Esophagus squamous epithelium (tissue), 5 donors: ENCODE measurements around the gene GRIN2C. TPM values are rescaled to one million over a fixed set of nuclear protein-coding genes. Genes with fewer than 3 reads are reported as not detected.

Experiments used
- DNase-seq: peaks from one replicate; lab custom pipeline; 2025; lab: John Stamatoyannopoulos, UW
- H3K27ac ChIP-seq, 4 donors: fragments of 200-600 bp; sonication (generic); one replicate each; pipeline ENCODE4 v1.5.1; 2016 to 2019; ENCODE audit warnings: mild to moderate bottlenecking in 1 of 4
- H3K27me3 ChIP-seq, 4 donors: fragments of 200-600 bp; sonication (generic); 1 replicate in 3 of 4; 2 replicates in 1 of 4; pipeline versions ENCODE4 v1.5.1 to v1.6.0; 2017 to 2021; ENCODE audit warnings: antibody characterized with exemption in 1 of 4
- H3K36me3 ChIP-seq, 3 donors: fragments of 200-600 bp; sonication (generic); one replicate each; pipeline ENCODE4 v1.5.1; 2016 to 2019
- H3K4me1 ChIP-seq, 3 donors: fragments of 200-600 bp; sonication (generic); one replicate each; pipeline ENCODE4 v1.5.1; 2017 to 2019
- H3K4me3 ChIP-seq, 4 donors: fragments of 200-600 bp; sonication (generic); 1 replicate in 3 of 4; 2 replicates in 1 of 4; pipeline ENCODE4 v1.5.1; 2016 to 2019; ENCODE audit warnings: mild to moderate bottlenecking in 2 of 4, moderate library complexity in 1 of 4
- H3K9me3 ChIP-seq, 3 donors: fragments of 200-600 bp; sonication (generic); one replicate each; pipeline ENCODE4 v1.5.1; 2016 to 2019
- POLR2A ChIP-seq, 4 donors: fragments of 450-650 bp; IDR thresholded peaks; one replicate each; pipeline ENCODE4 v1.6.1; 2017; ENCODE audit warnings: antibody characterized with exemption in 4 of 4, mild to moderate bottlenecking in 4 of 4, moderate library complexity in 3 of 4
- WGBS, 2 donors: methylation state at CpG; one replicate each; pipeline ENCODE4 v1.1.5; 2018; 5-methylcytosine and 5-hydroxymethylcytosine counted together
- intact Hi-C: fragments of 100-400 bp; cut with DNase I; formaldehyde crosslinking; loops from one replicate; pipeline ENCODE4 v1.15.0; 2022
- total RNA-seq, 4 donors: library from RNA; depleted of rRNA; stranded (reverse); fragments of >200 nt; gene quantifications; one replicate each; pipeline ENCODE4 v1.1.0, GENCODE V29; 2016
- TF ChIP-seq, protein P1 (sequence below), 6 experiments: fragments of 450-650 bp in 4 of 6; fragments of 200-600 bp in 2 of 6; sonication (generic) in 2 of 6; IDR thresholded peaks; one replicate each; pipeline ENCODE4 v1.5.1; 2016 to 2019; ENCODE audit warnings: antibody characterized with exemption in 6 of 6, mild to moderate bottlenecking in 4 of 6, moderate library complexity in 4 of 6
- donor health status: DM: yes; HTN: yes; CAD: no.

GRIN2C gene
- total RNA-seq, 4 donors from 2014 or later = 0.13 to 4.6 (median 0.19) TPM; not detected in 1

DNA sequence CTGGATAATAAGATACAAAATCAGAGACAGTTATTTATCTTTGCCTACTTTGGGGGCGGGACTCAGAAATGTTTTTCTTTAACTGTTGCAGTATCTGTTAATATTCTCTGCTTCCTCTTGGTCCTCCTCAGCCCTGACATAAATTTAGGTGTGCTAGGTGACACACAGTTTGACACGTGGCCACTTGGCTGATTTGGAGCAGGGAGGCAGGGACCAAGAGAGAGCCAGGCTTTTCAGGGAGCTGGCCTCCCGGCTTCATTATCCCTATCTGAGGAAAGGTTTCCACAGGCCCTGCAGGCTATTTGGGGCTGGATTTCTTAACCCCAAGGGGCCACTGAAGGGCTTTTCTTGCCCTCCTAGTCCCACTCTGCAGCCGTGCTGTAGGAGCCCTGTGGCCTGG, 63.5 kb downstream of the GRIN2C start:
- intact Hi-C loops = loop anchor here (10.0 kb wide), 1 partner anchor 159 kb away; no protein-coding TSS in a partner anchor
- no peak overlapping the region for H3K27ac ChIP-seq
- no peak overlapping the region for H3K4me3 ChIP-seq
- peaks cover 17 to 92% (median 20%) of the 10 kb centered on the region in 3 donors for H3K36me3 ChIP-seq
- no peak for DNase-seq
- no peak for TF ChIP-seq POLR2A (IDR thresholded peaks at IDR 0.05)
- TF ChIP-seq, protein P1, sequence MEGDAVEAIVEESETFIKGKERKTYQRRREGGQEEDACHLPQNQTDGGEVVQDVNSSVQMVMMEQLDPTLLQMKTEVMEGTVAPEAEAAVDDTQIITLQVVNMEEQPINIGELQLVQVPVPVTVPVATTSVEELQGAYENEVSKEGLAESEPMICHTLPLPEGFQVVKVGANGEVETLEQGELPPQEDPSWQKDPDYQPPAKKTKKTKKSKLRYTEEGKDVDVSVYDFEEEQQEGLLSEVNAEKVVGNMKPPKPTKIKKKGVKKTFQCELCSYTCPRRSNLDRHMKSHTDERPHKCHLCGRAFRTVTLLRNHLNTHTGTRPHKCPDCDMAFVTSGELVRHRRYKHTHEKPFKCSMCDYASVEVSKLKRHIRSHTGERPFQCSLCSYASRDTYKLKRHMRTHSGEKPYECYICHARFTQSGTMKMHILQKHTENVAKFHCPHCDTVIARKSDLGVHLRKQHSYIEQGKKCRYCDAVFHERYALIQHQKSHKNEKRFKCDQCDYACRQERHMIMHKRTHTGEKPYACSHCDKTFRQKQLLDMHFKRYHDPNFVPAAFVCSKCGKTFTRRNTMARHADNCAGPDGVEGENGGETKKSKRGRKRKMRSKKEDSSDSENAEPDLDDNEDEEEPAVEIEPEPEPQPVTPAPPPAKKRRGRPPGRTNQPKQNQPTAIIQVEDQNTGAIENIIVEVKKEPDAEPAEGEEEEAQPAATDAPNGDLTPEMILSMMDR (IDR thresholded peaks at IDR 0.05) = no peak
- peaks cover 2 to 5% (median 3%) of the 10 kb centered on the region in 3 donors for H3K4me1 ChIP-seq
- H3K27me3 ChIP-seq = no peaks in the 10 kb centered on the region
- H3K9me3 ChIP-seq = no peaks in the 10 kb centered on the region
- 85 to 95% methylated on average over 2 to 4 of the region's 4 CpGs for WGBS, 2 donors

DNA sequence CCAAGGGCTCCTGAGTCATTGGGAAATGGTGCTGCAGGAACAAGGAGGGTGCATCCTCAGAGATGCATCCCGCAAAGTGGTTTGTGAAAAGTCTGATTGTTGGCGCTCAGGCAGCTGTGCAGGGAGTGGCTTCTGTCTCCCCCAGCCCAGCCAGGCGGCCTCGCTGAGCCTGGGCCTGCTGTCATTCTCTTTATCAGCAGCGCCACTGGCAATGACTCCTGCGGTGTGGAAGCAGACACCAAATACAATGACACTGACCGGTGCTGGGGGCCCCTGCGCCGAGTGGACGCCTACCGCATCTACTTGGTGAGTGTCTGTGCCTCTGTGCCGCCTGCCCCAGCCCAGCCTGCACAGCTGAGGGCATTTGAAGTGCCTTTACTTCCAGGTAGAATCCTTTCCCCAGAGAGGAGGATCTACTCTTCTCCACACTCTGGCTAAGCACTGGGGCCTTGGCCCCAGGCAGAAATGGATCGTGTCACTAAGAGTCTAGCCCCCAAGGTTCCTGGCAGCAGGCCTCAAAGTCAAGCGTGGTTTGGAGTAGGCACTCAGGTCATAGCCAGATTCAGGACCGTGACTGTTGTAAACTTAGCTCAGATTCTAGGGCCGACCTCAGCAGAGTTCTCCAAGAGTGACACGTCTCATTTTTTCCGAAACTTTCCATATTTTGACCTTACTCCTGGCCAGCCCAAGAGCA, 64.2 kb downstream of the GRIN2C start:
- intact Hi-C loops = loop anchor here (10.0 kb wide), 1 partner anchor 159 kb away; no protein-coding TSS in a partner anchor
- DNase-seq = no peak
- no peak overlapping the region for H3K4me3 ChIP-seq
- peaks cover 3 to 13% (median 7%) of the 10 kb centered on the region in 3 donors for H3K4me1 ChIP-seq
- H3K9me3 ChIP-seq = no peaks in the 10 kb centered on the region
- 83 to 84% methylated on average over 6 to 11 of the region's 18 CpGs for WGBS, 2 donors
- no peak overlapping the region for H3K27ac ChIP-seq
- peaks cover 17 to 89% (median 20%) of the 10 kb centered on the region in 3 donors for H3K36me3 ChIP-seq
- TF ChIP-seq, protein P1 (IDR thresholded peaks at IDR 0.05) = no peak
- TF ChIP-seq POLR2A (IDR thresholded peaks at IDR 0.05) = no peak
- H3K27me3 ChIP-seq = no peaks in the 10 kb centered on the region

DNA sequence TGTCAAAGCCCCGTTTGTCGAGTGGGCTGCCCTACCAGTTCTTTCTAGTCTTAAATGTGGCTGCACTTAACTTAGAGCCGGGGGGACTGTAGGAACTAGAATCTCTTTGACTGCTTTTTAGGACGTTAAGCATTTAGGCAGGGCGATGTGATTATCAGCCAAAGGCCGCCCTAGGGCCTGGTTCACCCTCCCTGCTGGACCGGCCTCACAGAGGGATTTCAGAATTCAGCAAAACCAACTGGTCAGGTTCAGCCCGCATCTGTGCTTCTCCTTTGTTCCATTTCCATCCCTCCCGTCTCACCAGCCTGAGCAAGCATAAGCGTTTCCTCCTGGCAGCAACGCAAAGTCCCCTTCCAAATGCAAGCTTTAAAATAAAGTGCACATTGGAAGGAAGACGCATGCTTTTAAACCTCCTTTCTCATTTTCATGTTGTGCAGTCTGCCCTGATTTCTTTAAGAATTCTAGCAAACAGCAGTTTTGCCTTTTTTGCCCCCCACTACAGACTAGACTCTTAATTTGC, 67.0 kb downstream of the GRIN2C start:
- no peak overlapping the region for H3K4me3 ChIP-seq
- H3K27me3 ChIP-seq = no peaks in the 10 kb centered on the region
- H3K36me3 ChIP-seq = peaks cover 14 to 82% (median 15%) of the 10 kb centered on the region in 3 donors
- H3K4me1 ChIP-seq = peaks cover 3 to 19% (median 11%) of the 10 kb centered on the region in 3 donors
- H3K27ac ChIP-seq = no peak overlapping the region
- WGBS, 2 donors = 91 to 94% methylated on average over 11 to 12 of the region's 12 CpGs
- TF ChIP-seq, protein P1 (IDR thresholded peaks at IDR 0.05) = no peak
- no peak for DNase-seq
- intact Hi-C loops = loop anchor here (5.0 to 10.0 kb wide), 2 partner anchors 70 to 162 kb away; no protein-coding TSS in a partner anchor
- H3K9me3 ChIP-seq = no peaks in the 10 kb centered on the region

Other genes with a start within 250 kb of the GRIN2C start
- gene CD300E, start 236.1 kb downstream of the GRIN2C start, total RNA-seq = under 1 TPM; 0.15 to 0.53 (median 0.18) TPM
- 1 to 10 TPM in 2 of 4 donors, under 1 TPM in 2; 0.48 to 1.3 (median 0.89) TPM for gene CD300LF, start 147.0 kb downstream of the GRIN2C start, total RNA-seq
- gene RAB37, start 122.6 kb downstream of the GRIN2C start, total RNA-seq = 1 to 10 TPM in 2 of 4 donors, under 1 TPM in 1, not detected in 1; 0.44 to 3.2 (median 1.6) TPM
- 100 to 1,000 TPM; 214 to 483 (median 313) TPM for gene NHERF1, start 111.3 kb downstream of the GRIN2C start, total RNA-seq
- 10 to 100 TPM; 17.3 to 29.8 (median 24.5) TPM for gene NAT9, start 83.5 kb downstream of the GRIN2C start, total RNA-seq
- gene FDXR, start 13.1 kb upstream of the GRIN2C start, total RNA-seq = 10 to 100 TPM; 24.4 to 46.4 (median 32.4) TPM
- 1 to 10 TPM in 2 of 4 donors, under 1 TPM in 2; 0.19 to 6.0 (median 1.9) TPM for gene FADS6, start 33.7 kb upstream of the GRIN2C start, total RNA-seq
- gene USH1G, start 63.4 kb upstream of the GRIN2C start, total RNA-seq = 10 to 100 TPM in 1 of 4 donors, 1 to 10 TPM in 3; 2.9 to 12.1 (median 6.7) TPM
- 1 to 10 TPM in 1 of 4 donors, under 1 TPM in 2, not detected in 1; 0.38 to 1.4 (median 0.41) TPM for gene OTOP2, start 64.4 kb upstream of the GRIN2C start, total RNA-seq
- 10 to 100 TPM in 3 of 4 donors, 1 to 10 TPM in 1; 7.1 to 33.9 (median 24.0) TPM for gene OTOP3, start 76.0 kb upstream of the GRIN2C start, total RNA-seq
- 1 to 10 TPM; 1.7 to 6.3 (median 2.6) TPM for gene HID1, start 112.9 kb upstream of the GRIN2C start, total RNA-seq
- 1 to 10 TPM; 5.3 to 7.9 (median 6.7) TPM for gene CDR2L, start 127.7 kb upstream of the GRIN2C start, total RNA-seq
- gene MRPL58, start 152.8 kb upstream of the GRIN2C start, total RNA-seq = 100 to 1,000 TPM in 1 of 4 donors, 10 to 100 TPM in 3; 44.4 to 110 (median 61.6) TPM
- 100 to 1,000 TPM; 252 to 300 (median 277) TPM for gene ATP5PD, start 187.1 kb upstream of the GRIN2C start, total RNA-seq
- 10 to 100 TPM; 11.5 to 17.6 (median 14.2) TPM for gene KCTD2, start 187.3 kb upstream of the GRIN2C start, total RNA-seq
- gene SLC16A5, start 228.1 kb upstream of the GRIN2C start, total RNA-seq = 10 to 100 TPM; 13.4 to 22.9 (median 17.4) TPM